PC-9 (cell line): ENCODE measurements around the gene STK10.

Experiments used
- EZH2 ChIP-seq: fragments of 200-600 bp; sonication (generic); IDR thresholded peaks from 2 replicates; pipeline ENCODE4 v1.8.0; 2017; ENCODE audit warnings: antibody characterized with exemption, low read depth
- TF ChIP-seq, protein P1 (sequence below): fragments of 200-600 bp; sonication (generic); conservative IDR thresholded peaks from 2 replicates; pipeline ENCODE4 v1.6.1; 2017; ENCODE audit warnings: mixed run types, antibody characterized with exemption, mild to moderate bottlenecking, moderate library complexity

- TF ChIP-seq, protein P1, sequence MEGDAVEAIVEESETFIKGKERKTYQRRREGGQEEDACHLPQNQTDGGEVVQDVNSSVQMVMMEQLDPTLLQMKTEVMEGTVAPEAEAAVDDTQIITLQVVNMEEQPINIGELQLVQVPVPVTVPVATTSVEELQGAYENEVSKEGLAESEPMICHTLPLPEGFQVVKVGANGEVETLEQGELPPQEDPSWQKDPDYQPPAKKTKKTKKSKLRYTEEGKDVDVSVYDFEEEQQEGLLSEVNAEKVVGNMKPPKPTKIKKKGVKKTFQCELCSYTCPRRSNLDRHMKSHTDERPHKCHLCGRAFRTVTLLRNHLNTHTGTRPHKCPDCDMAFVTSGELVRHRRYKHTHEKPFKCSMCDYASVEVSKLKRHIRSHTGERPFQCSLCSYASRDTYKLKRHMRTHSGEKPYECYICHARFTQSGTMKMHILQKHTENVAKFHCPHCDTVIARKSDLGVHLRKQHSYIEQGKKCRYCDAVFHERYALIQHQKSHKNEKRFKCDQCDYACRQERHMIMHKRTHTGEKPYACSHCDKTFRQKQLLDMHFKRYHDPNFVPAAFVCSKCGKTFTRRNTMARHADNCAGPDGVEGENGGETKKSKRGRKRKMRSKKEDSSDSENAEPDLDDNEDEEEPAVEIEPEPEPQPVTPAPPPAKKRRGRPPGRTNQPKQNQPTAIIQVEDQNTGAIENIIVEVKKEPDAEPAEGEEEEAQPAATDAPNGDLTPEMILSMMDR: no peak
- no peak for TF ChIP-seq EZH2
Measured at GRCh38 chr5:172090976-172091547, 97.0 kb downstream of the STK10 start.
